PC-9 (cell line): ENCODE data around the gene GP1BB.

ENCODE experiments used
- CTCF ChIP-seq: fragments of 200-600 bp; sonication (generic); conservative IDR thresholded peaks from 2 replicates; pipeline ENCODE4 v1.6.1; 2017; ENCODE audit warnings: mixed run types, antibody characterized with exemption, mild to moderate bottlenecking, moderate library complexity
- EZH2 ChIP-seq: fragments of 200-600 bp; sonication (generic); IDR thresholded peaks from 2 replicates; pipeline ENCODE4 v1.8.0; 2017; ENCODE audit warnings: antibody characterized with exemption, low read depth

GRCh38 chr22:19688301-19689290 lies 34.7 kb upstream of the GP1BB start:
- TF ChIP-seq CTCF (no peak), EZH2 (no peak)
